Ovary (tissue), 3 donors: Measurements from ENCODE around the gene LANCL2.

Source experiments
- EP300 ChIP-seq: sonication (generic); formaldehyde crosslinking; IDR thresholded peaks from one replicate; pipeline ENCODE4 v1.6.1; 2017; ENCODE audit warnings: antibody characterized with exemption
- POLR2A ChIP-seq: fragments of 450-650 bp; IDR thresholded peaks from one replicate; pipeline ENCODE4 v1.6.1; 2017; ENCODE audit warnings: antibody characterized with exemption, mild to moderate bottlenecking, moderate library complexity
- TF ChIP-seq, protein P1 (sequence below), 3 donors: fragments of 450-650 bp in 2 of 3; fragments of 200-600 bp in 1 of 3; IDR thresholded peaks; one replicate each; pipeline versions ENCODE4 v1.5.1 to v1.8.0; 2016 to 2022; ENCODE audit warnings: antibody characterized with exemption in 3 of 3, mild to moderate bottlenecking in 1 of 3
- donor health status: DM: no; HTN: no; CAD: no.

DNA sequence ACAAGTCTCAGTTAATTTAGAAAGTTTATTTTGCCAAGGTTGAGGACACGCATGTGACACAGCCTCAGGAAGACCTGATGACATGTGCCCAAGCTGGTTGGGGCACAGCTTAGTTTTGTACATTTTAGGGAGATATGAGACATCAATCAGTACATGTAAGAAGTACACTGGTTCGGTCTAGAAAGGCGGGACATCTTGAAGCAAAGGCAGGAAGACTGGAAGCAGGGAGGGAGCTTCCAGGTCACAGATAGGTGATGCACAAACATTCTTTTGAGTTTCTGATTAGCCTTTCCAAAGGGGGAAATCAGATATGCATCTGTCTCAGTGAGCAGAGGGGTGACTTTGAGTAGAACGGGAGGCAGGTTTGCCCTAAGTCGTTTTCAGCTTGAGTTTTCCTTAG lies 29.4 kb upstream of the LANCL2 start:
- TF ChIP-seq, protein P1, sequence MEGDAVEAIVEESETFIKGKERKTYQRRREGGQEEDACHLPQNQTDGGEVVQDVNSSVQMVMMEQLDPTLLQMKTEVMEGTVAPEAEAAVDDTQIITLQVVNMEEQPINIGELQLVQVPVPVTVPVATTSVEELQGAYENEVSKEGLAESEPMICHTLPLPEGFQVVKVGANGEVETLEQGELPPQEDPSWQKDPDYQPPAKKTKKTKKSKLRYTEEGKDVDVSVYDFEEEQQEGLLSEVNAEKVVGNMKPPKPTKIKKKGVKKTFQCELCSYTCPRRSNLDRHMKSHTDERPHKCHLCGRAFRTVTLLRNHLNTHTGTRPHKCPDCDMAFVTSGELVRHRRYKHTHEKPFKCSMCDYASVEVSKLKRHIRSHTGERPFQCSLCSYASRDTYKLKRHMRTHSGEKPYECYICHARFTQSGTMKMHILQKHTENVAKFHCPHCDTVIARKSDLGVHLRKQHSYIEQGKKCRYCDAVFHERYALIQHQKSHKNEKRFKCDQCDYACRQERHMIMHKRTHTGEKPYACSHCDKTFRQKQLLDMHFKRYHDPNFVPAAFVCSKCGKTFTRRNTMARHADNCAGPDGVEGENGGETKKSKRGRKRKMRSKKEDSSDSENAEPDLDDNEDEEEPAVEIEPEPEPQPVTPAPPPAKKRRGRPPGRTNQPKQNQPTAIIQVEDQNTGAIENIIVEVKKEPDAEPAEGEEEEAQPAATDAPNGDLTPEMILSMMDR (IDR thresholded peaks at IDR 0.05) = no peak
- TF ChIP-seq EP300 (no peak), POLR2A (no peak)
